RCC 7860 (cell line): ENCODE results near the gene PCARE.
A peak's percentile ranks its signal among the peaks of the same experiment; 100 is the strongest.
"Not testable (repeated sequence)": the region's sequence is repeated elsewhere in the genome, so short reads cannot be mapped to it uniquely, and the experiment has no call there.

ENCODE experiments used
- DNase-seq: peaks from one replicate; pipeline ENCODE4 v3.0.0-alpha.2; 2015; ENCODE audit warnings: low spot score
- FAIRE-seq: peaks from 2 replicates; lab custom pipeline; 2012; peaks lifted over from hg19 to GRCh38; lab: Jason Lieb, UNC

PCARE gene

GRCh38 chr2:29074411-29074810 lies at the start of gene PCARE:
Gene PCARE (minus strand): TSS chr2:29074523. CDS start chr2:29074261, 262 bp downstream.
- no peak for FAIRE-seq
- DNase-seq: no peak

- FAIRE-seq: peak; percentile 97
- DNase-seq: peak; percentile 92
Measured at GRCh38 chr2:29123617-29124349, 49.5 kb upstream of the PCARE start.

- no peak for FAIRE-seq
- no peak for DNase-seq
Measured at GRCh38 chr2:29120846-29121245, 46.5 kb upstream of the PCARE start.

GRCh38 chr2:29119211-29119610 lies 44.9 kb upstream of the PCARE start:
- FAIRE-seq: no peak

GRCh38 chr2:29117636-29118303 lies 43.4 kb upstream of the PCARE start:
- FAIRE-seq (peak; percentile 88), DNase-seq (peak; percentile 86)

More at GRCh38 chr2:29119211-29119610, 44.9 kb upstream of the PCARE start:
- DNase-seq: no peak

- FAIRE-seq (no peak), DNase-seq (peak; percentile 58)
Measured at GRCh38 chr2:29115797-29116781, 41.8 kb upstream of the PCARE start.

- DNase-seq: no peak
- FAIRE-seq: no peak
Measured at GRCh38 chr2:29114946-29115609, 40.8 kb upstream of the PCARE start, which contains the start of gene CLIP4. Gene CLIP4 (plus strand): TSS chr2:29115415. CDS start chr2:29121389, 5,974 bp downstream.

- DNase-seq (no peak), FAIRE-seq (no peak)
Measured at GRCh38 chr2:29114586-29114945, 40.2 kb upstream of the PCARE start.

GRCh38 chr2:29113891-29114321 lies 39.6 kb upstream of the PCARE start:
- peak; percentile 96 for DNase-seq
- peak; percentile 78 for FAIRE-seq

- FAIRE-seq (peak; percentile 51), DNase-seq (peak; percentile 78)
Measured at GRCh38 chr2:29113027-29113686, 38.8 kb upstream of the PCARE start.

GRCh38 chr2:29112379-29112778 lies 38.1 kb upstream of the PCARE start:
- FAIRE-seq (no peak), DNase-seq (no peak)

GRCh38 chr2:29110916-29111535 lies 36.7 kb upstream of the PCARE start:
- DNase-seq (peak; percentile 61), FAIRE-seq (peak; percentile 73)

- DNase-seq (no peak), FAIRE-seq (no peak)
Measured at GRCh38 chr2:29109246-29109645, 34.9 kb upstream of the PCARE start.

GRCh38 chr2:29108225-29108624 lies 33.9 kb upstream of the PCARE start:
- FAIRE-seq (peak; percentile 93), DNase-seq (peak; percentile 84)

- FAIRE-seq, DNase-seq: not testable (repeated sequence)
Measured at GRCh38 chr2:29107547-29107946, 33.2 kb upstream of the PCARE start.

- FAIRE-seq: no peak
- DNase-seq: no peak
Measured at GRCh38 chr2:29106980-29107388, 32.7 kb upstream of the PCARE start.

- DNase-seq (no peak), FAIRE-seq (no peak)
Measured at GRCh38 chr2:29106256-29106655, 31.9 kb upstream of the PCARE start.

GRCh38 chr2:29105375-29105774 lies 31.1 kb upstream of the PCARE start:
- DNase-seq (no peak), FAIRE-seq (no peak)

GRCh38 chr2:29104688-29105087 lies 30.4 kb upstream of the PCARE start:
- FAIRE-seq: no peak
- DNase-seq: no peak
